BE2C (cell line): ENCODE data around the gene HIVEP3.
A peak's percentile ranks its signal among the peaks of the same experiment; 100 is the strongest.

Experiments used
- DNase-seq: peaks from one replicate; pipeline ENCODE4 v3.0.0-alpha.2; 2020
- H3K27me3 ChIP-seq: fragments of 250-450 bp; sonication (Bioruptor Pico); 2 replicates; pipeline ENCODE4 v1.5.1; 2020; ENCODE audit warnings: mild to moderate bottlenecking
- H3K36me3 ChIP-seq: fragments of 250-450 bp; sonication (Bioruptor Pico); 2 replicates; pipeline ENCODE4 v1.5.1; 2020; ENCODE audit warnings: mild to moderate bottlenecking
- H3K4me1 ChIP-seq: fragments of 250-450 bp; sonication (Bioruptor Pico); 2 replicates; pipeline ENCODE4 v1.5.1; 2020
- H3K4me3 ChIP-seq: 2 replicates; pipeline ENCODE4 v1.5.1; 2011; ENCODE audit warnings: low read depth, low read length
- H3K9me3 ChIP-seq: fragments of 250-450 bp; sonication (Bioruptor Pico); 2 replicates; pipeline ENCODE4 v1.5.1; 2020
- TF ChIP-seq, protein P1 (sequence below): IDR thresholded peaks from 2 replicates; pipeline ENCODE4 v1.5.1; 2012; ENCODE audit warnings: mild to moderate bottlenecking, low read depth, low read length

Gene HIVEP3

DNA sequence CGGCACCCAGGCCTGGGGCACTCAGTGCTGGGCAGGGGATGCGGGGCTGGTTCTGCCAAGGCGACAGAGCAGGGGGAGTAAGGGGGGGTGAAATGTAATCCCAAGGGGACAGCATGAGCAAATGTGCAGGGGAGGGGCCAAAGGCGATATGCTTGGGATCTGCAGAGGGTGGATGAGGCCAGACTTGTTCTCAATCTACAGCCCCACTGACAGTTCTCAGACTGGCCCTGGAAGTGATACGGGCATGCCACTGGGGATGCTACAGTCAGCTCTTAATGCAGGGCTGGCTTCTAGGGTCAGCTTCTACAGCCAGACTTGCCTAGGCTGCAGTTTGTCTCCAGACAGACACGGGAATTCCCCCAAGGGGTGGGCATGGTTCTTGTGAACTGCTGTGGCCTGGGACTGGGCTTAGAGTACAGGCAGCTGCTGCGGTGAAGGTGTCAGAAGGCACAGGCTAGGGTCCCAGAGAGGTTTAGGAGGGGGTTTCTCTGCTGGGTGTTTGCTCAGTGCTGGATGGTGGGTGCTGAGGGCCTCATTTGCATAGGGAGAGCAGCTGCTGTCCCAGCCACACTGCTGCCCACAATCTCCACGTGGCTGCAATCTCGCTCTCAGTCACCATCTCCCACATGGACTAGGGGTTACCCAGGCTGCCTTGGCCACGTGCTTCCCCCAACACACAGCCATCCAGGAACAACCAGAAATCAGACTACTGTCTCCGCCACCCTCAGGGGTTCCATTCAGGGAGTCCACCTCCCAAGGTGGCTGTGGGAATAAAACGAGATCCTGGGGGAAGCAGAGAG is 190.1 kb downstream of the HIVEP3 start:
- Histone ChIP-seq H3K27me3 (no peaks in the 10 kb centered on the region), H3K4me3 (no peak overlapping the region), H3K4me1 (no peaks in the 10 kb centered on the region), H3K36me3 (no peaks in the 10 kb centered on the region), H3K9me3 (no peaks in the 10 kb centered on the region)
- TF ChIP-seq, protein P1, sequence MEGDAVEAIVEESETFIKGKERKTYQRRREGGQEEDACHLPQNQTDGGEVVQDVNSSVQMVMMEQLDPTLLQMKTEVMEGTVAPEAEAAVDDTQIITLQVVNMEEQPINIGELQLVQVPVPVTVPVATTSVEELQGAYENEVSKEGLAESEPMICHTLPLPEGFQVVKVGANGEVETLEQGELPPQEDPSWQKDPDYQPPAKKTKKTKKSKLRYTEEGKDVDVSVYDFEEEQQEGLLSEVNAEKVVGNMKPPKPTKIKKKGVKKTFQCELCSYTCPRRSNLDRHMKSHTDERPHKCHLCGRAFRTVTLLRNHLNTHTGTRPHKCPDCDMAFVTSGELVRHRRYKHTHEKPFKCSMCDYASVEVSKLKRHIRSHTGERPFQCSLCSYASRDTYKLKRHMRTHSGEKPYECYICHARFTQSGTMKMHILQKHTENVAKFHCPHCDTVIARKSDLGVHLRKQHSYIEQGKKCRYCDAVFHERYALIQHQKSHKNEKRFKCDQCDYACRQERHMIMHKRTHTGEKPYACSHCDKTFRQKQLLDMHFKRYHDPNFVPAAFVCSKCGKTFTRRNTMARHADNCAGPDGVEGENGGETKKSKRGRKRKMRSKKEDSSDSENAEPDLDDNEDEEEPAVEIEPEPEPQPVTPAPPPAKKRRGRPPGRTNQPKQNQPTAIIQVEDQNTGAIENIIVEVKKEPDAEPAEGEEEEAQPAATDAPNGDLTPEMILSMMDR, result no peak
- DNase-seq, result peak; percentile 14

DNA sequence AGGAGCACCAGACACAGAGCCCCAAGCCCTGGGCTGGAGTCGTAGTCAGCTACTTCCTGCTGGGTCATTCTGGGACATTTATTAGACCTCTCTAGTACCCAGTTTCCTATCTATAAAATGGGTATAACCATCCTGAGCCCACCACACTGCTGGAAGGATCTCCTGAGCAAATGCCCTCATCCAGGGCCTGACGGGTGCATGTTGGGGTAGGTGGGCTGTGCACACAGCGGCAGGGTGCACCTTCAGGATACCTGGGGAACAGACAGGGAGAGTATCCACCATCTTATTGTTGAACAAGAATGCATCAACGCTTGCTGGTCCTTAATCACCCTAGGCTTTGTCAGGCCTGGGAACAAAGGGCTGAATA is 191.0 kb downstream of the HIVEP3 start:
- no peak for DNase-seq
- Histone ChIP-seq H3K4me1 (no peaks in the 10 kb centered on the region), H3K36me3 (no peaks in the 10 kb centered on the region), H3K9me3 (no peaks in the 10 kb centered on the region), H3K27me3 (no peaks in the 10 kb centered on the region), H3K4me3 (no peak overlapping the region)
- TF ChIP-seq, protein P1, result no peak

DNA sequence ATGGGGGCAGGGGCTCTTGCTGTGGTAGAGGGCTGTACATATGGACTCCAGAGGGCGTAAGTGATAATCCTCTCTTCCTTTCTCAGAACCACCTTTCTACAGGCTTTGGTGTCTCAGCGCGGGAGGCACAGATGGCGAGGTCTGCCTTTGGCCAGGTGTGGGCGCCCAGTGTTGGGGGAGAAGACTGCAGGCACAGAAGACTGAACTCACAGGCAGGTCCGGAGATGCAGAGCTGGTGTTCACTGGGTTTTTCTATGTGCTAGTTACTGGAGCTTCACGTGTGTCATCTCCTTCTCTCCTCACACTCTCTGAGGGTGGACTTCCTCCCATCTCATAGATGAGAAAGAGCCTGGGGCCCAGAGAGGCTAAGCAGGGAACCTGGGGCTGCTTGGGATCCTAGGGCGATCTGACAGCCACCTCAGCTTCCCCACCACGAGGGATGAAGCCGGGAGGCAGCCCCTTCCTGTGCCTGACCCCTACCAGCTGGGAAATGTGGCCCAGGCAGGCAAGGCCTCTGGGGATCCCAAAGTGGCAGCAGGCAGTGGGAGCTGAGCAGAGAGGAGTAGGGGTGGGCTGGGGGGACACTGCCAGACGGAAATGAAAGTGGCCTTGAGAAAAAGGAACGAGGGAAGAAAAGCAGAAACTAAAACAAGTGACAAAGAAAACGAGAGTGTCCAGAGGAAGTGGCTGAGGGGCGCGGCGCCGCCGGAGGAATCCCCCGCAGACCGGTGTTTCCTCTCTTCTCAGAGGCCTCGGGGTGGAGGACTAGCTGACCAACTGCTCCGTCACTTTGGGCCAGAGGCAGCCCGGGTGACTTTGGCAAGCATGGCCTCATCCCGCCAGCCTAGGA is 191.6 kb downstream of the HIVEP3 start:
- TF ChIP-seq, protein P1, result no peak
- Histone ChIP-seq H3K4me3 (no peak overlapping the region), H3K36me3 (no peaks in the 10 kb centered on the region), H3K27me3 (no peaks in the 10 kb centered on the region), H3K9me3 (no peaks in the 10 kb centered on the region), H3K4me1 (no peaks in the 10 kb centered on the region)
- DNase-seq, result no peak

DNA sequence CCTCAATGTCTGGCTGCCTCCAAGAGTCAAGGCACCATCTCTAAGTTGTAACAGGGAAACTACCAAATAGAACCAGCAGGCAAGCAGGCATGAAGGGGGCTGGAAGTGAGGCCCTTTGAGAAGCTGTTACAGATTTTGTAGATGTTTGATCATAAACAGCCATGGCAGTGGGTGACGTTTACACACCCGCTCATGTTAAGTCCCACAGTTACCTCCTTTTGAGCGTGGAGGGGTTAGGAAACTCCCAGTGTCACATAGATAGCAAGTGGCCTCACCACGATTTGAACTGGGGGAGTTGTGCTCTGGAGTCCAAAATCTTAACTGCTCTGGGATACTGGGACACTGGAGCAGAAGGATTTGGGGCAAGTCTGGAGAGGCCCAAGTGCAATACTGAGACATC is 192.4 kb downstream of the HIVEP3 start:
- TF ChIP-seq, protein P1, result no peak
- Histone ChIP-seq H3K4me3 (no peak overlapping the region), H3K4me1 (no peaks in the 10 kb centered on the region), H3K9me3 (no peaks in the 10 kb centered on the region), H3K27me3 (no peaks in the 10 kb centered on the region), H3K36me3 (no peaks in the 10 kb centered on the region)
- DNase-seq, result no peak

DNA sequence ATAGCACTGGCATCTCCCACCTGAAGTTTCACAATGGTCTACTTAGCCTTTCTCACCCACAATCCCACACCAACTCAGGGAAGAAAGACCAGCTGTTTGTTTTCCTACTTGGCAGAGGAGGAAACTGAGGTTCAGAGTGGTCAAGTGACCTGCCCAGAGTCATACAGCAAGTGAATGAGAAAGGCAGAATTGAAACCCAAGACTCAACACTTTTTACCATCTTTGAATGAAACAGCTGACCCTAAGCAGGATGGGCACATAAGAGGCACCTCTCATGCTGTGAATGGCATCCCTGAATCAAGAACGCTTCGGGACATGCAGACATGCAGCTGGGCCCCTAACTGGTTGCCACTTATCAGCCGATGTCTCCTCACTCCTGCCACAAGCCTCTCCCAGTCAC is 193.8 kb downstream of the HIVEP3 start:
- Histone ChIP-seq H3K36me3 (no peaks in the 10 kb centered on the region), H3K27me3 (no peaks in the 10 kb centered on the region), H3K4me3 (no peak overlapping the region), H3K9me3 (no peaks in the 10 kb centered on the region), H3K4me1 (no peaks in the 10 kb centered on the region)
- DNase-seq, result no peak
- TF ChIP-seq, protein P1, result no peak

DNA sequence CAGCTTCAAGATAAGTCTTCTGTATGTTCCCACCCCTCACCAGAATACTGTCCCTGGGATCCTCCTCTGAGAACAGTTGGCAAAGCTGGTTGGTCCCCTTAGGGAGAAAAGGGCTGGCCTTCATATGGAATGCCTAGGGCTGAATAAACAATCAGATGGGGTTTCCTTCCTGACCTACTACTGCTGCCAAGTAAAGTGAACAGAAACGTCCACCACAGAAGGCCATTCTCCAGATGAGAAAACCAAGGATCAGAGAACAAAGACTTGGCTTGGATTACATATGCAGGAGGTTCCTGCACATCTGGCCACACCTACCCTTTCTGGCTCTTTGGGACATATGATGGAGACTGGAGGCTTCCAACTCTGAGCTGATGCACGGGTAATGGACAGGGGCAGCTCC is 194.5 kb downstream of the HIVEP3 start:
- Histone ChIP-seq H3K4me1 (no peaks in the 10 kb centered on the region), H3K27me3 (no peaks in the 10 kb centered on the region), H3K4me3 (no peak overlapping the region), H3K9me3 (no peaks in the 10 kb centered on the region), H3K36me3 (no peaks in the 10 kb centered on the region)
- TF ChIP-seq, protein P1, result no peak
- DNase-seq, result no peak
